Dermis lymphatic vessel endothelial cell (primary cell): Measurements from ENCODE around the gene HADH. TPM values are rescaled to one million over a fixed set of nuclear protein-coding genes. Genes with fewer than 3 reads are reported as not detected.

Experiments
- total RNA-seq: library from RNA; depleted of rRNA; stranded (reverse); fragments of >200 nt; gene quantifications from 2 replicates; pipeline ENCODE4 v1.2.1, GENCODE V29; 2014

The HADH gene
- total RNA-seq = 5.5 and 9.7 TPM in 2 replicates

DNA sequence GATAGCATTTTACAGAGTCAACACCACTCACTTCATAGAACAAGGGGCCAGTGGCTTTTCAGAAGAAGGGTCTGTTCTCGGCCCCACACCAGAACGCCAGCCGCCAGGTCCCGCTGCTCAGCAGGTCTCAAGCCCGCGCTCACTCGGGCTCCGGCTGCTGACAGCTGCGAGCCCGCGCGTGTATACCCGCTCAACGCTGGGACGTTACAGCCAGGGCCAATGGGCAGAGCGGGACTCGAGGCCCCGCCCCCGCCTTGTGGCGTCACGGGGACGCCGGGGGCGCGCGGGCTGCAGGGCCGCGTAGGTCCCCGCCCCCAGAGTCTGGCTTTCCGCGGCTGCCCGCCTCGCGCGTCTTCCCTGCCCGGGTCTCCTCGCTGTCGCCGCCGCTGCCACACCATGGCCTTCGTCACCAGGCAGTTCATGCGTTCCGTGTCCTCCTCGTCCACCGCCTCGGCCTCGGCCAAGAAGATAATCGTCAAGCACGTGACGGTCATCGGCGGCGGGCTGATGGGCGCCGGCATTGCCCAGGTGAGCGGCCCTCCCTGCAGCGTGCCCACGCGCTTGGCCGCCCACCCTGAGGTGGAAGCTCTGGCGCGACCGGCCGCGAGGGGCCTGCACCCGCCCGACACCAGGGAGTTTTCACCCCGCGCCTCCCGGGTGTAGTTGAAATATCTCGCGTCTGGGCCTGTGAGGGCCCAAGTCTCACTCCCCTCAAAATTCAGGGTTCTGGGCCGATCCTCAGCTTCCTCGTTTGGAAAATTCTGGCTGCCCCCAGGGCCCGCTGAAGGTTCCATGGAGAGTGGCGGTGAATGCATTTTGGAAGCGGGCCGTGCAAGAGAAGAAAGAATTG, at the start of gene HADH:
HADH (plus strand) TSS at position 353 of the 850 bp plus-strand sequence; CDS start at position 397, 44 bp downstream.

Other genes starting within 250 kb of the HADH start
- 33.6 and 49.3 TPM in 2 replicates for gene SGMS2, start 165.0 kb upstream of the HADH start, total RNA-seq
- 4.9 and 7.3 TPM in 2 replicates for gene CYP2U1, start 58.3 kb upstream of the HADH start, total RNA-seq
- 0.17 and 0.22 TPM in 2 replicates for gene LEF1, start 179.0 kb downstream of the HADH start, total RNA-seq